Prostate gland (tissue), 2 donors: ENCODE results near the gene HSD17B14. TPM values are rescaled to one million over a fixed set of nuclear protein-coding genes. Genes with fewer than 3 reads are reported as not detected.

Experiments
- DNase-seq: peaks from one replicate; pipeline ENCODE4 v3.0.0-alpha.2; 2019; ENCODE audit warnings: low spot score
- H3K27ac ChIP-seq, 2 donors: fragments of 200-600 bp; sonication (generic); 2 replicates each; pipeline ENCODE4 v1.5.1; 2017 to 2019
- H3K27me3 ChIP-seq: fragments of 200-600 bp; sonication (generic); replicated peaks from 2 replicates; pipeline ENCODE4 v1.5.1; 2019; ENCODE audit not compliant: insufficient read depth
- H3K36me3 ChIP-seq, 2 donors: fragments of 200-600 bp; sonication (generic); 1 replicate in 1 of 2; 2 replicates in 1 of 2; pipeline versions ENCODE4 v1.5.1 to v1.8.1; 2017 to 2019
- H3K4me1 ChIP-seq: fragments of 200-600 bp; sonication (generic); replicated peaks from 2 replicates; pipeline ENCODE4 v1.5.1; 2019
- H3K4me3 ChIP-seq, 2 donors: fragments of 200-600 bp; sonication (generic); 2 replicates each; pipeline ENCODE4 v1.5.1; 2017 to 2019
- H3K9me3 ChIP-seq: fragments of 200-600 bp; sonication (generic); 2 replicates; pipeline ENCODE4 v1.5.1; 2017
- POLR2A ChIP-seq: fragments of 450-650 bp; IDR thresholded peaks from one replicate; pipeline ENCODE4 v1.6.1; 2016; ENCODE audit warnings: antibody characterized with exemption, mild to moderate bottlenecking
- POLR2AphosphoS5 ChIP-seq: sonication (generic); formaldehyde crosslinking; IDR thresholded peaks from one replicate; pipeline ENCODE4 v1.6.1; 2017; ENCODE audit warnings: antibody characterized with exemption
- WGBS: methylation state at CpG from one replicate; pipeline ENCODE4 v1.1.5; 2018; 5-methylcytosine and 5-hydroxymethylcytosine counted together
- intact Hi-C: fragments of 100-400 bp; cut with DNase I; formaldehyde crosslinking; loops from one replicate; pipeline ENCODE4 v1.14.2; 2022
- total RNA-seq, 2 donors: library from RNA; depleted of rRNA; stranded (reverse); fragments of >200 nt; gene quantifications; one replicate each; pipeline ENCODE4 v1.1.0, GENCODE V29; 2016
- TF ChIP-seq, protein P1 (sequence below), 4 experiments: fragments of 200-600 bp in 2 of 4; fragments of 450-650 bp in 2 of 4; sonication (generic) in 2 of 4; IDR thresholded peaks; 1 replicate in 3 of 4; 2 replicates in 1 of 4; pipeline ENCODE4 v1.5.1; 2016 to 2019; ENCODE audit warnings: antibody characterized with exemption in 4 of 4, mild to moderate bottlenecking in 2 of 4, moderate library complexity in 2 of 4

Gene HSD17B14
- total RNA-seq, 2 donors from 2014 or later, result 11.0 to 11.2 TPM

DNA sequence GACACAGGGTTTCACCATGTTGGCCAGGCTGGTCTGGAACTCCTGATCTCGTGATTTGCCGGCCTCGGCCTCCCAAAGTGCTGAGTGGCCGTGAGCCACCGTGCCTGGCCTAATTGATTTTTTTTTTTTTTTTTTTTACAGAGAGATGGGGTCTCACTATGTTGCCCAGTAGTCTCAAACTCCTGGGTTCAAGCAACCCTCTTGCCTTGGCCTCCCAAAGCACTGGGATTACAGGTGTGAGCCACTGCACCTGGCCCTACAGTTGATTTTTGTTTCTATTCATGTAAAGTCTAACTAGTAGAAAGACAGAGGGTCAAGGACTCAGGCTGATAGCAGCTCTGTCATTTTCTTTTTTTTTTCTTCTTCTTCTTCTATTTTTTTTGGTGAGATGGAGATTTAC is 59.2 kb downstream of the HSD17B14 start:
- DNase-seq, result no peak
- Histone ChIP-seq H3K27me3 (no peaks in the 10 kb centered on the region), H3K9me3 (no peaks in the 10 kb centered on the region), H3K27ac (peak overlapping the region in 1 of 2 donors; percentile 49), H3K4me1 (no peaks in the 10 kb centered on the region), H3K36me3 (no peaks in the 10 kb centered on the region), H3K4me3 (no peak overlapping the region)
- intact Hi-C loops, result no loop called here
- TF ChIP-seq, protein P1, sequence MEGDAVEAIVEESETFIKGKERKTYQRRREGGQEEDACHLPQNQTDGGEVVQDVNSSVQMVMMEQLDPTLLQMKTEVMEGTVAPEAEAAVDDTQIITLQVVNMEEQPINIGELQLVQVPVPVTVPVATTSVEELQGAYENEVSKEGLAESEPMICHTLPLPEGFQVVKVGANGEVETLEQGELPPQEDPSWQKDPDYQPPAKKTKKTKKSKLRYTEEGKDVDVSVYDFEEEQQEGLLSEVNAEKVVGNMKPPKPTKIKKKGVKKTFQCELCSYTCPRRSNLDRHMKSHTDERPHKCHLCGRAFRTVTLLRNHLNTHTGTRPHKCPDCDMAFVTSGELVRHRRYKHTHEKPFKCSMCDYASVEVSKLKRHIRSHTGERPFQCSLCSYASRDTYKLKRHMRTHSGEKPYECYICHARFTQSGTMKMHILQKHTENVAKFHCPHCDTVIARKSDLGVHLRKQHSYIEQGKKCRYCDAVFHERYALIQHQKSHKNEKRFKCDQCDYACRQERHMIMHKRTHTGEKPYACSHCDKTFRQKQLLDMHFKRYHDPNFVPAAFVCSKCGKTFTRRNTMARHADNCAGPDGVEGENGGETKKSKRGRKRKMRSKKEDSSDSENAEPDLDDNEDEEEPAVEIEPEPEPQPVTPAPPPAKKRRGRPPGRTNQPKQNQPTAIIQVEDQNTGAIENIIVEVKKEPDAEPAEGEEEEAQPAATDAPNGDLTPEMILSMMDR (IDR thresholded peaks at IDR 0.05), result no peak
- TF ChIP-seq POLR2A (no peak), POLR2AphosphoS5 (no peak)
- WGBS, result 90% methylated on average over 5 of the region's 5 CpGs

DNA sequence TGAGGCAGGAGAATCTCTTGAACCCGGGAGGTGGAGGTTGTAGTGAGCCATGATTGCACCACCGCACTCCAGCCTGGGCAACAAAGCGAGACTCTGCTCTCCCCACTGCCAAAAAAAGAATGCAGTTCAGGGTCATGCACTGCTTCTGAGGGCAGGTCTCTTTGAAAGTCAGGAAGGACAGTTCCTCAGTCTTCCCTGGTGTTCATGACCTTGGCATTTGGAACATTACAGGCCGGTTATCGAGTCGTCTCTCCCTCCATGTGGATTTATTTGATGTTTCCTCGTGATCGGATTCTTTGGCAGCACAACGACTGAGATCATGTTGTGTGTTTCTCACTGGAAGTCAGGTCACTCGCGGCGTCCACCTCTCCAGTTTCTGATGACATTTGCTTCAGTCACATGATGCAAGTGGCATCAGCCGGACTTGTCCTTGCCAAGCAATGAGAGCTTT is 63.8 kb downstream of the HSD17B14 start:
- H3K27ac ChIP-seq, result no peak overlapping the region
- intact Hi-C loops, result no loop called here
- TF ChIP-seq, protein P1 (IDR thresholded peaks at IDR 0.05), result no peak
- TF ChIP-seq POLR2AphosphoS5 (peak; percentile 77), POLR2A (no peak)
- no peaks in the 10 kb centered on the region for H3K27me3 ChIP-seq
- H3K4me3 ChIP-seq, result no peak overlapping the region
- 59% methylated on average over 13 of the region's 13 CpGs for WGBS
- DNase-seq, result peak; percentile 53
- H3K4me1 ChIP-seq, result no peaks in the 10 kb centered on the region
- no peaks in the 10 kb centered on the region for H3K9me3 ChIP-seq
- H3K36me3 ChIP-seq, result no peaks in the 10 kb centered on the region

DNA sequence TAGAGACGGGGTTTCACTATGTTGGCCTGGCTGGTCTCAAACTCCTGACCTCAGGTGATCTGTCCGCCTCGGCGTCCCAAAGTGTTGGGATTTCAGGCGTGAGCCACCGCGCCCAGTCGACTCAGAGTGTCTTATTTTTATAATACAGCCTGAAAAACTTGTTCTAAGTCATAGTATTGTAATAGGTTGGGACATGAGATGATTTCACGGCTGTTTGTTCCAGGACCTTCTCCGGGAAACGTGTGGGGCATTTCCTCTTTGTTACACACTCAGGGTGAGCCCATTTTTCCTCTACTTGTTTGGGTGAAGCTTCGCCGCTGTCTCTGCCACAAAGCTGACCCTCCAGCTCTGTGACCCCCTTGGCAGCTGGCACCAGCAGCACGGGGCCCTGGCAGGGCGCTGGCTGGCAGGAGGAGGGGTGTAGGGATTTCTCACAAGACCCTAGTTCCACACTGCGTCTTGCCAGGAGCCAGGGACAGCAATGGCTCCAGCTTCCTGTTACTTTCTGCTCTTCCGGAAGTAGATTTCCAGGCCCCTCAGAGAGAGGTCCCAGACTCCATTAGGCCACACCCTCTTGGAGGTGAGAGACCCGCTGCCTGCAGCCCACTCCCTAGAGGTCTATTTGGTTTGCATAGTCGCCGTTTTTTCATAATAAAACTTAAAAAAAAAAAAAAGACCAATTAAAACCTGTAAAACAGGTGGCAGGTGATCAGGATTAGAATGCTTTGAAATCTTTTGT is 65.4 kb downstream of the HSD17B14 start:
- Histone ChIP-seq H3K4me1 (no peaks in the 10 kb centered on the region), H3K4me3 (no peak overlapping the region), H3K9me3 (no peaks in the 10 kb centered on the region), H3K27ac (peak overlapping the region in 1 of 2 donors; percentile 41), H3K27me3 (no peaks in the 10 kb centered on the region), H3K36me3 (no peaks in the 10 kb centered on the region)
- no peak for DNase-seq
- TF ChIP-seq POLR2AphosphoS5 (no peak), POLR2A (no peak)
- TF ChIP-seq, protein P1 (IDR thresholded peaks at IDR 0.05), result no peak
- WGBS, result 53% methylated on average over 20 of the region's 20 CpGs
- intact Hi-C loops, result no loop called here

DNA sequence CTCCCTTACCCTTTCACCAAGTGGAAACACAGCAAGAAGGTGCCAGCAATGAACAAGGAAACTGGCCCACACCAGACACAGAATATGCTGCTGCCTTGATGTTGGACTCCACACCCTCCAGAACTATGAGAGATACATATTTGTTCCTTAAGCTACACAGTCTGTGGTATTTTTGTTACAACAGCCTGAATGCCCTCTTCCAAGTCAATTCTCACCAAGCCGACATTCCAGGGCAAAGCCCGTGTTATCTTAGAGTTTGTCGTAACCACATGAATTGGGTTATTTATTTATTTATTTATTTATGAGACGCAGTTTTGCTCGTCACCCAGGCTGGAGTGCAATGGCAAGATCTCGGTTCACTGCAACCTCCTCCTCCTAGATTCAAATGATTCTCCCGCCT is 66.0 kb downstream of the HSD17B14 start:
- WGBS, result 79% methylated on average over 7 of the region's 7 CpGs
- intact Hi-C loops, result no loop called here
- no peak for DNase-seq
- TF ChIP-seq POLR2AphosphoS5, result no peak
- TF ChIP-seq, protein P1 (IDR thresholded peaks at IDR 0.05), result no peak
- TF ChIP-seq POLR2A, result no peak
- H3K27me3 ChIP-seq, result no peaks in the 10 kb centered on the region
- no peak overlapping the region for H3K4me3 ChIP-seq
- no peaks in the 10 kb centered on the region for H3K36me3 ChIP-seq
- no peaks in the 10 kb centered on the region for H3K9me3 ChIP-seq
- no peaks in the 10 kb centered on the region for H3K4me1 ChIP-seq
- peak overlapping the region in 1 of 2 donors; percentile 41 for H3K27ac ChIP-seq
